SK-N-SH (cell line): Measurements from ENCODE around the gene NSD2.

Experiments
- CTCF ChIP-seq: fragments of 200-600 bp; sonication (generic); IDR thresholded peaks from 2 replicates; pipeline ENCODE4 v1.6.1; 2017; ENCODE audit warnings: antibody characterized with exemption, mild to moderate bottlenecking, moderate library complexity
- EP300 ChIP-seq, 2 experiments: IDR thresholded peaks; 2 replicates each; pipeline versions ENCODE4 v1.4.0 to v1.6.1; 2012; ENCODE audit warnings: borderline replicate concordance in 1 of 2, low read depth in 1 of 2, low read length in 1 of 2
- POLR2AphosphoS5 ChIP-seq: IDR thresholded peaks from 2 replicates; pipeline ENCODE4 v1.6.1; 2012; ENCODE audit warnings: low read depth, low read length
- RAD21 ChIP-seq: IDR thresholded peaks from 2 replicates; pipeline ENCODE4 v1.6.1; 2012; ENCODE audit warnings: mild to moderate bottlenecking, low read length
- TCF12 ChIP-seq: IDR thresholded peaks from 2 replicates; pipeline ENCODE4 v1.4.0; 2012
- USF2 ChIP-seq: fragments of 150-350 bp; IDR thresholded peaks from 2 replicates; pipeline ENCODE4 v1.6.1; 2017; ENCODE audit warnings: antibody characterized with exemption, low read length, low read depth, borderline replicate concordance
- YY1 ChIP-seq: IDR thresholded peaks from 2 replicates; pipeline ENCODE4 v1.4.0; 2012; ENCODE audit warnings: low read depth, mild to moderate bottlenecking
- TF ChIP-seq, protein P1 (sequence below): IDR thresholded peaks from 2 replicates; pipeline ENCODE4 v1.4.0; 2012; ENCODE audit warnings: low read depth
- TF ChIP-seq, protein P2 (sequence below): IDR thresholded peaks from 2 replicates; pipeline ENCODE4 v1.6.1; 2012; ENCODE audit warnings: mild to moderate bottlenecking, low read depth, low read length, moderate library complexity

DNA sequence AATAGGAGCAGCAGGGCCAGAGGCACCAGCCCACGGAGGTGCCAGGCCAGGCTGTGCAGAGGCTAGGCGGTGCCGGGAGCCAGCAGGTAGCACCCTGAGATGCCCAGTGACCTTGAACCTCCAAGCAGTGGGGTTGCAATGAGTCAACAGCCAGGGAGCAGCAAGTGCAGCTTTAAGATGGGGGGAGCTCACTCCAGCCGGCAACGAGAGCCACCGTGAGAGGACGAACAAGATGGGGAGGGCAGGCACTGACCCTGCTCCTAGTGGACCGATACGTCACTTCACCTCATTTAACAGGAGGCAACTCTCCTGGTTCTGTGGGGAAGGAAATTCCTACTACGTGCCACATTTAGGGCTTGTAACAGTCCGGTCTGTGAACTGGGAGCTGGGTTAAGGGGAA is 20.0 kb upstream of the NSD2 start:
- no peak for TF ChIP-seq CTCF
- TF ChIP-seq EP300 (IDR thresholded peaks at IDR 0.05; ENCODE audit: borderline replicate concordance in 1 of 2, low read depth in 1 of 2, low read length in 1 of 2): no peak
- no peak for TF ChIP-seq USF2
- no peak for TF ChIP-seq RAD21
- no peak for TF ChIP-seq YY1
- TF ChIP-seq POLR2AphosphoS5: no peak
- TF ChIP-seq TCF12: no peak
- TF ChIP-seq, protein P1, sequence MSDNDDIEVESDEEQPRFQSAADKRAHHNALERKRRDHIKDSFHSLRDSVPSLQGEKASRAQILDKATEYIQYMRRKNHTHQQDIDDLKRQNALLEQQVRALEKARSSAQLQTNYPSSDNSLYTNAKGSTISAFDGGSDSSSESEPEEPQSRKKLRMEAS: no peak
- TF ChIP-seq, protein P2, sequence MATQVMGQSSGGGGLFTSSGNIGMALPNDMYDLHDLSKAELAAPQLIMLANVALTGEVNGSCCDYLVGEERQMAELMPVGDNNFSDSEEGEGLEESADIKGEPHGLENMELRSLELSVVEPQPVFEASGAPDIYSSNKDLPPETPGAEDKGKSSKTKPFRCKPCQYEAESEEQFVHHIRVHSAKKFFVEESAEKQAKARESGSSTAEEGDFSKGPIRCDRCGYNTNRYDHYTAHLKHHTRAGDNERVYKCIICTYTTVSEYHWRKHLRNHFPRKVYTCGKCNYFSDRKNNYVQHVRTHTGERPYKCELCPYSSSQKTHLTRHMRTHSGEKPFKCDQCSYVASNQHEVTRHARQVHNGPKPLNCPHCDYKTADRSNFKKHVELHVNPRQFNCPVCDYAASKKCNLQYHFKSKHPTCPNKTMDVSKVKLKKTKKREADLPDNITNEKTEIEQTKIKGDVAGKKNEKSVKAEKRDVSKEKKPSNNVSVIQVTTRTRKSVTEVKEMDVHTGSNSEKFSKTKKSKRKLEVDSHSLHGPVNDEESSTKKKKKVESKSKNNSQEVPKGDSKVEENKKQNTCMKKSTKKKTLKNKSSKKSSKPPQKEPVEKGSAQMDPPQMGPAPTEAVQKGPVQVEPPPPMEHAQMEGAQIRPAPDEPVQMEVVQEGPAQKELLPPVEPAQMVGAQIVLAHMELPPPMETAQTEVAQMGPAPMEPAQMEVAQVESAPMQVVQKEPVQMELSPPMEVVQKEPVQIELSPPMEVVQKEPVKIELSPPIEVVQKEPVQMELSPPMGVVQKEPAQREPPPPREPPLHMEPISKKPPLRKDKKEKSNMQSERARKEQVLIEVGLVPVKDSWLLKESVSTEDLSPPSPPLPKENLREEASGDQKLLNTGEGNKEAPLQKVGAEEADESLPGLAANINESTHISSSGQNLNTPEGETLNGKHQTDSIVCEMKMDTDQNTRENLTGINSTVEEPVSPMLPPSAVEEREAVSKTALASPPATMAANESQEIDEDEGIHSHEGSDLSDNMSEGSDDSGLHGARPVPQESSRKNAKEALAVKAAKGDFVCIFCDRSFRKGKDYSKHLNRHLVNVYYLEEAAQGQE: no peak
